Measurements from ENCODE around the gene UTS2.

Gene UTS2

GRCh38 chr1:7862211-7863060 is 9.6 kb upstream of the UTS2 start:
- no peak for DNase-seq

GRCh38 chr1:7861452-7861851 is 8.6 kb upstream of the UTS2 start:
- DNase-seq, result no peak

GRCh38 chr1:7860130-7860529 is 7.3 kb upstream of the UTS2 start:
- DNase-seq, result no peak

- no peak for DNase-seq
Measured at GRCh38 chr1:7859406-7859805, 6.5 kb upstream of the UTS2 start.

- no peak for DNase-seq
Measured at GRCh38 chr1:7857985-7858384, 5.1 kb upstream of the UTS2 start.

- no peak for DNase-seq
Measured at GRCh38 chr1:7857000-7857399, 4.1 kb upstream of the UTS2 start.

- peak; percentile 72 for DNase-seq
Measured at GRCh38 chr1:7856345-7856744, 3.5 kb upstream of the UTS2 start.

GRCh38 chr1:7853684-7854026 is 790 bp upstream of the UTS2 start:
- DNase-seq, result no peak

- DNase-seq, result no peak
Measured at GRCh38 chr1:7850786-7851185, 2.1 kb downstream of the UTS2 start.

- no peak for DNase-seq
Measured at GRCh38 chr1:7847599-7847998, 5.3 kb downstream of the UTS2 start.

GRCh38 chr1:7846656-7847055 is 6.2 kb downstream of the UTS2 start:
- no peak for DNase-seq

- no peak for DNase-seq
Measured at GRCh38 chr1:7845761-7846160, 7.1 kb downstream of the UTS2 start.

GRCh38 chr1:7842517-7842916 is 10.3 kb downstream of the UTS2 start:
- DNase-seq, result peak; percentile 54

- no peak for DNase-seq
Measured at GRCh38 chr1:7839526-7839925, 13.3 kb downstream of the UTS2 start.

- no peak for DNase-seq
Measured at GRCh38 chr1:7838714-7839113, 14.2 kb downstream of the UTS2 start.

- DNase-seq, result no peak
Measured at GRCh38 chr1:7833035-7833434, 19.8 kb downstream of the UTS2 start.

GRCh38 chr1:7831458-7831857 is 21.4 kb downstream of the UTS2 start:
- peak; percentile 88 for DNase-seq

- peak; percentile 64 for DNase-seq
Measured at GRCh38 chr1:7827126-7827955, 25.5 kb downstream of the UTS2 start.

- peak; percentile 9 for DNase-seq
Measured at GRCh38 chr1:7826363-7826762, 26.5 kb downstream of the UTS2 start.

GRCh38 chr1:7824701-7825100 is 28.2 kb downstream of the UTS2 start:
- no peak for DNase-seq

- DNase-seq, result no peak
Measured at GRCh38 chr1:7821282-7821681, 31.6 kb downstream of the UTS2 start.

GRCh38 chr1:7813677-7814373 is 39.0 kb downstream of the UTS2 start:
- DNase-seq, result no peak

- DNase-seq, result peak; percentile 9
Measured at GRCh38 chr1:7811476-7811875, 41.4 kb downstream of the UTS2 start.

GRCh38 chr1:7810395-7810794 is 42.5 kb downstream of the UTS2 start:
- peak; percentile 60 for DNase-seq

All from hematopoietic multipotent progenitor cell treated with erythropoietin and hydrocortisone succinate and interleukin-3 and kit ligand, for 4 days (in vitro differentiated cells).